Loucy (cell line): ENCODE data around the gene VSIG10L2.

Experiments used
- EZH2phosphoT487 ChIP-seq: fragments of 200-600 bp; IDR thresholded peaks from 2 replicates; pipeline ENCODE4 v1.6.1; 2018; ENCODE audit warnings: antibody characterized with exemption, mild to moderate bottlenecking, moderate library complexity, borderline replicate concordance
- TF ChIP-seq, protein P1 (sequence below): fragments of 200-600 bp; sonication (generic); conservative IDR thresholded peaks from 2 replicates; pipeline ENCODE4 v1.5.1; 2014; ENCODE audit warnings: mild to moderate bottlenecking, antibody characterized with exemption, low read length

DNA sequence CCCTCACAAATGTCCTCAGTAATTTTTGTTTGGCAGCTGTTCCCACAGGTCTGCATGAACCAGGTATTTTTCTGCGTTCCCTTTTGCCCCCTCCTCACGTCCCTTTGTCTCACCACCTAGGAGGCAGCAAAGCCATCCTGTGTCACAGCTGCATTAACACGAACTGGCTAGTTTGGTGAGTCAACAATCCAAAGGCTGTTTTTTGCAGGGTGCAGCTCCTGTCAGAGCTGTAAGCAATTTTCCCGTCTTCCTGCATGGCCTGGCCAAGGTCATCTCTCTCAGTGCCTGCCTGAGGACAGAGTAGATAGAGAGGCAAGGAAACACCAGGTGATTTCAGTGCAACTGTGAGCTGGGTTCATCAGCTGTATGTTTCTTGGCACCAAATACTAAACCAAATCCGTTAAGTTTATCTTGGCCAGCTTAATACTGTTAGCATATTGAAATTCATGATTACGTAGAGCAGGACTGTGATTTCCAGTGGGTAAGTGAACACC lies 20.6 kb upstream of the VSIG10L2 start:
- TF ChIP-seq, protein P1, sequence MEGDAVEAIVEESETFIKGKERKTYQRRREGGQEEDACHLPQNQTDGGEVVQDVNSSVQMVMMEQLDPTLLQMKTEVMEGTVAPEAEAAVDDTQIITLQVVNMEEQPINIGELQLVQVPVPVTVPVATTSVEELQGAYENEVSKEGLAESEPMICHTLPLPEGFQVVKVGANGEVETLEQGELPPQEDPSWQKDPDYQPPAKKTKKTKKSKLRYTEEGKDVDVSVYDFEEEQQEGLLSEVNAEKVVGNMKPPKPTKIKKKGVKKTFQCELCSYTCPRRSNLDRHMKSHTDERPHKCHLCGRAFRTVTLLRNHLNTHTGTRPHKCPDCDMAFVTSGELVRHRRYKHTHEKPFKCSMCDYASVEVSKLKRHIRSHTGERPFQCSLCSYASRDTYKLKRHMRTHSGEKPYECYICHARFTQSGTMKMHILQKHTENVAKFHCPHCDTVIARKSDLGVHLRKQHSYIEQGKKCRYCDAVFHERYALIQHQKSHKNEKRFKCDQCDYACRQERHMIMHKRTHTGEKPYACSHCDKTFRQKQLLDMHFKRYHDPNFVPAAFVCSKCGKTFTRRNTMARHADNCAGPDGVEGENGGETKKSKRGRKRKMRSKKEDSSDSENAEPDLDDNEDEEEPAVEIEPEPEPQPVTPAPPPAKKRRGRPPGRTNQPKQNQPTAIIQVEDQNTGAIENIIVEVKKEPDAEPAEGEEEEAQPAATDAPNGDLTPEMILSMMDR = no peak
- no peak for TF ChIP-seq EZH2phosphoT487
